ENCODE data around the gene TMEM203.
A peak's percentile ranks its signal among the peaks of the same experiment; 100 is the strongest.

Gene TMEM203

DNA sequence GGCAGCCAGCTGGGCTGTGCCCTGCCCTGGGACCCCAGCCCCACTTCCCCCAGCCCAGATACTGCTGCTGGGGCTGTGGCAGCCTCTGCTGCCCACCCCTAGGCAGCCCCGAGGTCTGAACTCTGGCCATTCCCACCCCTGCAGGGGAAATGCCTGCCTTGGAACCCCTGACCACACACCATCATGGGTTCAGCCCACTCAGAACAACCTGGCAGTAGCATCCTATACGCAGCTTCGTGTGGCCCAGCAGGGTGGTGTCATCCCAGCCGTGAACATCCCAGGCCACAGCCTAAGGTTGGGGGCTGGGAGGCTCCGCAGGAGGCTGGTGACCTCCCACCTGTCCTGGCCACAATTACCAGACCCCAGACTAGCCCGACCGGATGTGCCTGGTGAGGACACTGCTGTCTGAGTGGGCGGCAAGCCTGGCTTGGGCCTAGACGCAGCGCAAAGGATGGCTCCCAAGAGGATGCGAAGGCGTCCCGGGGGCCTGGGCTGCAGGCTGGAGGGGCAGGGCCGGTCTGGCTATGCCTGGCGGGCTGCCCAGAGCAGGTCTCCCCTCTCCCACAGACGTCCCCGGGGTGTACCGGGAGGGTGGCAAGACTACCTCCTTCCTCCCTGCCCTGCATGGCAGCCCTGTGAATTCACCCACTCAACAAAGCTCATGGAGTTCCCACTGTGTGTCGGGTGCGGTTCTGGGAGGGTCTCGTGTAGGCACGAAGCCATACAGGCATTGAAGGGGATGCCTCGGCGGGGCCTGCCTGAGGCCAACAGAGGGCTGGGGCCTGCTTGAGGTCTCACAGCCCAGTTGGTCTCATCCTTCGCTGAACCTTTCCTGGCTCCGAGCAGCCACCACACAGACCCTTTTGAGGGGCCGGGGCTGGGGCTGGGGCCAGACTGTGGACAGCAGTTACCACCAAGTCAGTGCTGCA lies 23.8 kb upstream of the TMEM203 start:
- no peak for DNase-seq

DNA sequence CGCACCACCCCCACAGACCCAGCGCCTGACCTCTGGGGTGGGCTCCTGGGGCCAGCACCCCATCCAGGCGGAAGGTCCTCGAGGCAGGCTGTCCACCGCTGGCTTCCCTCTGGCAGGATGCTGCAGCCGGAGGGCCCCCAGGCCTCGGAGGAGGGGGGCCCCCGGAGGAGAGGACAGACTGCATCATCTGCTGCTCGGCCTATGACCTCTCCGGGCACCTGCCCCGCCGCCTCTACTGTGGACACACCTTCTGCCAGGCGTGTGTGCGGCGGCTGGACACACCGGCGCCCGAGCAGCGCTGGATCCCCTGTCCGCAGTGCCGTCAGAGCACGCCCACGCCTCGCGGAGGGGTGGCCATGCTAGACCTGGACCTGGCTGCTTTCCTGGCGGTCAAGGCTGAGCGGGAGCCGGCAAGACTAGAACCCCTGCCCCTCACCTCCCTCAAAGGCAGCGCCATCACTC lies 23.1 kb upstream of the TMEM203 start:
- DNase-seq = no peak

DNA sequence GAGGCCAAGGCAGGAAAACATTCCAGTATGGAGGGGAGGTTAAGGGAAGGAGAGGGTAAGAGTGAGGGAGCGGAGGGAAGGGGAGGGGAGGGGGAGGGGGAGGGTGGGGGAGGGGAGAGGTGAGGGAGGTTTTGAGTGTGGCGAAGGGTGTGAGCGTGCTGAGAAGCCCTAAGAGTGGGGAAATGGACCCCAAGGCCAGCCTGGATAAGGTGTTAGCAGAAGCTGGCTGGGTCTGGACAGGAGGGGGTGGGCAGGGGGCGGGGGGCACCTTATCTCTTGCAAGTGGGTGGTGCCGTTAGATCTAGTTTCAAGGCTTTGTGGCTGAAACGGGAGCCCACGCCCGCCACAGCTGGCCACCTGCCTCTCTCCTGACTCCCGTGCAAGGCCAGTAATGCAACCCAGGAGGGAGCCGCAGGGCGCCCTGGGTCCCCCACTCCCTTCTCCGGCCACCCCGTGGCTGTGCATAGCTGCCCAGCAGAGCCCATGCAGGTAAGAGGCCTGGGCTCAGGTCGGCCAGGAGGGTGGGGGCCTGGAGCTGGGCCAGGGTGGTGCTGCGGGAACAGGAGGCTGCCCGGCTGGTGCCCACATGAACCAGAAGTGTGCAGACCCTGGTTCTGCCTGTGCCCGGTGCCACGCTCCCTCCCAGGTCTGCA lies 22.5 kb upstream of the TMEM203 start:
- no peak for DNase-seq

DNA sequence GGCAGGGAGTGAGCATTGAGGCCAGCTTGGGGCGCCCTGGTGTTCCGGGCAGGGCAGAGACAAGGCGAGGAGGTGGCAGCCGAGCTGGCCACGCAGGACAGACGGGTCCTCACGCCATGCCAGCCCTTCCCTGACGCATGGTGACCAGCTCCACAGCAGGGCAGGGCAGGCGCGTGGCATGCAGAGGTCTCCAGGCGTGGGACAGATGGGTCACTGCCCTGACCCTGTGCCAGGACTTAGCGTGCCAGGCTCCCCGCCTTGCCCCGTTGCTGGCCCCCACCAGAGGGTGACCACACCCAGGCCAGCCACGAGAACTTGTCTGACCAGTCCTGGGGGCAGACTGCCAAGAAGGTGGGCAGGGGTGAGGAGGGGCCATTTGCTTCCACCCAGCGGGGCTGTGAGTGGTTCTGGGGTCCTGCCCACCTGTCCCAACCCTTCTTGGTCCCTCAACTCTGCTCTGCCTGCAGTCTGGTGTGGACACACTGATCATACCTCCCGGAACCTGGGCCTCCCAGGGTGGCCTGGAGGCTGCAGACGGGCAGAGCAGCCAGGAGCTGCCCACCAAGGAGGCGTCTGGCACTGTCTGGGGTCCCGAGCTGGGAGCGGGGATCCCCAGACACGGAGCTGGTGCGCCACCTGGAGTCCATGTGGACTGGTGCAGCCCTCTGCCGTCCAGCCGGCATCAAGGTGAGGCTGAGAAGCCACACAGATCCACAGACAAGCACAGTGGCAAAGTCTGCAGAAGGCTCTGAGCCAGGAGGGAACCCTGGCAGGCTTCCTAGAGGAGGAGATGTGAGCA lies 21.8 kb upstream of the TMEM203 start, which contains the start of gene RNF224:
Gene RNF224, plus strand, starts transcription at position 449 of the 799 bp plus-strand sequence. CDS start 834 bp downstream, outside the sequence.
- peak; percentile 71 to 77 for DNase-seq

DNA sequence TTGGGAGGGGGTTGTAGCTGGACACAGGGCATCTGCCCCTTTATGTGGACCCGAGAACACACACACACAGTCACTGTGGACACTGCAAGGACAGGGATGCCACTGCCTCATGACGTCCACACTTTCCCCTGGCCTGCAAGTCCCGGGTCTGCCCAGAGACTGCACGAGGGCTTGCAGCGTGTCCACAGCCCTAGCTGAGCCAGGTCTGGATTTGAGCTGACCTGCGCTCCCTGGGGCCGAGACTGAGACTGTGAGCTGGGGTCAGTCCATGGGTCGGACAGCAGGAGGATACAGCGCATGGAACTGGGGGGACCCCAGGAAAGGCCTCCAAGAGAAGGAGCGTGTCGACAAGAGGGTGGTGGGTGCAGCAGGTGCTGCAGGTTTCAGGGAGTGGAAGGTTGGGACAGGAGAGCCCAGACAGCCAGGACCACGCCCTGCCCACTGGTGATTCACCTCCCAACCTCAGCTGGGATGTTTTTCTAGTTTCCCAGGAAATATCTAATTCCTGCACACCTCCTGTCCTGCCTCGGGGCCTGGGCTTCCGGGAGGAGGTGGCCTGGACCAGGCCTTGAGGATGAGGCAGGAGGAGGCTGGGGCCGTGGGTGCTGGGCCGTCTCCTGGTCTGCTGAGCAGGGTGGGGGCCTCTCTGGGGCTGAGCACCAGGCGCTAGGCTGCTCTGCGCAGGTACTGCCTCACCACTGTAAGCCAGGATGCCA lies 21.0 kb upstream of the TMEM203 start:
- DNase-seq = no peak

DNA sequence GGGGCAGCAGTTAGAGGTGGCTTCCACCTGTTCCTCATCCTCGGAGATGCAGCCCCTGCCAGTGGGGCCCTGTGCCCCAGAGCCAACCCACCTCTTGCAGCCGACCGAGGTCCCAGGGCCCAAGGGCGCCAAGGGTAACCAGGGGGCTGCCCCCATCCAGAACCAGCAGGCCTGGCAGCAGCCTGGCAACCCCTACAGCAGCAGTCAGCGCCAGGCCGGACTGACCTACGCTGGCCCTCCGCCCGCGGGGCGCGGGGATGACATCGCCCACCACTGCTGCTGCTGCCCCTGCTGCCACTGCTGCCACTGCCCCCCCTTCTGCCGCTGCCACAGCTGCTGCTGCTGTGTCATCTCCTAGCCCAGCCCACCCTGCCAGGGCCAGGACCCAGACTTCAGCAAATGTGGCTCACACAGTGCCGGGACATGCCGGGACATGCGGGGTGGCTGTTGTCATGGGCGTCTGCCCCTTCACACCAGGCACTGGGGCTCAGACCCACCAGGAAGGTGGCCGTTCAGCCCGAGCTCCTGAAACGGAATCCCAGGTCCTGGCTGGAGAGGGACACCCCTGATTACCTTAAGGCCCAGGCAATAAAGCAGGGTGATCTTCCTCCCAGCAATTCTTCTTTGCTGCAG lies 20.4 kb upstream of the TMEM203 start:
- DNase-seq = no peak

DNA sequence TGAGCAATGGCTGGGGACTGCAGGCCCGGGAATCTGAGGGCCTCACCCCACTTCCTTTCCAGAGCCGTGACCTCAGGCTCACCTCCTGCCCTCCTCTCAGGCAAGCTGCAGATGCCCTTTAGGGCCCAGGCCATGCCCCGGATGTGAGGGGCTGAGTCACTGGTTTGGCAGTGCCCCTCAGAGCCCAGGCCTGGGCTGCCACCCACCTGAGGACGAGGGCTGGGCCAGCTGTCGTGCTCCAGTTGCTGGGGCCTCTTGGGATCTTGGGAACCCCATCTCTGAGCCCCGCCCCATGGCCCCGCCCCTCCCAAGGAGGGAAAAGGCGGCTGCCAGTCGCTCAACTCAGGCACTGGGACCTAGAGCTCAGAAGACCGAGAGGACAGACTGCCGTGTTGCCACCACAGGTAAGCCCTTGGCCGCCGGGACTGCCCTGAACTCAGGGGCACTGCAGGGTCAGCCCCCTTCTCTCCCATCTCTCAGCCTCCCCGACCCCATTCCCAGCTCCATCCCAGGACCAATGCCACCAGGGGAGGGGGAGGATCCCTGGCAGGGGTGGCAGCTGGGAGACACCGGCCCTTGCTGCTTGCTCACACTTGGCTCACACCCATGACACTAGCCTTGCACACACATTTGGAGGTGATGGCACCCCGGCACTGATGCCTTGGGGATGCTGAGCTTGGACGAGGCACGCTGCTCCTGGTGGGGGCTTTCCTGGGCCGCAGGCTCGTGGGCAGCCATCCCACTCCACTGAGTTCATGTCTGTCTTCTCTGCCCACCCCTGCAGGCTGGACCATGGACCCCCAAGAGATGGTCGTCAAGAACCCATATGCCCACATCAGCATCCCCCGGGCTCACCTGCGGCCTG lies 19.6 kb upstream of the TMEM203 start, which contains the start of gene CYSRT1:
Gene CYSRT1, plus strand, starts transcription at position 345 of the 865 bp plus-strand sequence. Its CDS starts 448 bp downstream, at position 793.
- no peak for DNase-seq

DNA sequence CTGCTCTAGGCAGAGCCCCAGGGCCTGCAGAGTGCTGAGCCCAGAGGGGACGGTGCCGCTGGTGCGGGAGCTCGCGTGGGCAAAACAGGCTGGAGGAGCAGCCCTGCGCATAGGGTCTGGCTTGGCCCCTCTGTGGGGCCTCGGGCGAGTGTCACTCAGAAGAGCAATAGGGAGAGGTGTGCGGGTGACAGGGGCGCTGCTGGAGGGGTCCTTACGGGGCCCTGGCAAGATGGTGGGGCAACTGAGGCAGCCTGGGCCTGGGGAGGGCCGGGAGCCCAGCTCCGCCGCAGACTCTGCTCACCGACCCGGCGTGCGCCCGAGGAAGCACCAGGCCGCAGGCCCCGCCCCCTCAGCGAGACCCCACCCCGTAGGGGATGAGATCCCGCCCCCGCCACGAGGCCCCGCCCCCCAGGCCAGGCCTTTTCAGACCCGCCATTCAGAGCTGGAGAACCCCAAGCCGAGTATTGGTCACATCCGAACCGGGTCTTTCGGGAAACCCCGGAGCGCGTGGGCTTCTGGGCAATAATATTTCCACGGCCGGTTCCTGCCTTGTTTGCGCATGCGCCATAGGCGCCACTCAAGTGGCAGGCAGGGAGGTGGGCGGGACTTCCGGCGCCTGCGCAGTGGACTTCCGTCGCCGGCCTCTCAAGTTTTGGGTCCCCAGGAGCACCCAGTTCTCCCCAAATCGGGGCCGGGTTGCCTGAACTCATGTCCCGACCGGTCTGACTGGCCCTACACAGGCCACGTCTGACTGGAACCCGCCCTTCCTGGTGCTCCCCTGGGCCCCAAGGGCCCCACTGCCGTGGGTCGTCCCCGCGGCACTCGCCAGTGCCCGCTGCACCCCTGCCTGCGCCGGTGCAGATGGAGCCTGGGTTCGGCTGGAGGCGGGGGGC lies 17.9 kb upstream of the TMEM203 start:
- peak; percentile 96 to 97 for DNase-seq

DNA sequence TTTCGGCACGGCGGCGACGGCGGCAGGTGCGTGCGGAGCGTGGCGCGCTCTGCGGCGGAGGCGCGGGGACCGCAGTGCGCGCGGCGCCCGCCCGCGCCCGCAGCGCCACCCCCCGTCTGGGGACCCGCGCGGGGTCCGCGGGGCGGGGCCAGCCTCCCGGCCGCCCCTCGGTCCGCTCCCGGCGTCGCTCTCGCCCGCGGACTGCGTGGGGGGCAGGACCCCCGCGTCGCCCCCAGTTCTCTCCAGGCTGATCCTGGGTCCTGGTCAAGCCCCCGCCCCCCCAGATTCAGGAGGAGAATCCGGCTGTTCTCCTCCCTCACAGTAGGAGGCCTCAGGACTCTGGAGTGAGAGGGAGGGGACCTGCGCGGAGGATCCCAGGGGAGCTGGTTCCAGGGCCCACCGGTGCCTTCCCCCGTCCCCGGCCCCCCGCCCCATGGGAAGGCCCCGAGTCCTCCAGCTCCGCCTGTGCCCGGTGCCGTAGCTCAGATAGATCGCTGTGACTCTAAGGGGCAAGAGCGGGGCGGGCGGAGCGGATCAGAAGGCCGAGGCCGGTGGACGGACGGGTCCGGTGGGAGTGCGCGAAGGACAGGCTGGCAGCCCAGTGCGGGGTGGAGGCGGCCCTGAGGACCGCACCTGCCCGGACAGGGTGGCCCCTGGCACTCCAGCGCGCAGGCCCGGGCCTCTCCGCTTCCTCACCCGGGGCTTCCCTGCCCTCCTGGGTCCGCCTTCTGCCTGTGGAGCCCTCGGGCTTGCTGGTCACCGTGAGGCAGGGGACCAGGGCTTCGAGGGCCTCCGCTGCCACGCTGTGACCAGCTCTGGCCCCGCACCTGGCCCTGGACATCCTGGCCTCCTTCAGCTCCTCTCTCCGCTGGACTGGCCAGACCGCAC lies 17.0 kb upstream of the TMEM203 start, which contains the start of gene RNF208:
Gene RNF208, minus strand, starts transcription at position 51 of the 888 bp plus-strand sequence. CDS start 1,028 bp downstream, outside the sequence.
- DNase-seq = no peak

DNA sequence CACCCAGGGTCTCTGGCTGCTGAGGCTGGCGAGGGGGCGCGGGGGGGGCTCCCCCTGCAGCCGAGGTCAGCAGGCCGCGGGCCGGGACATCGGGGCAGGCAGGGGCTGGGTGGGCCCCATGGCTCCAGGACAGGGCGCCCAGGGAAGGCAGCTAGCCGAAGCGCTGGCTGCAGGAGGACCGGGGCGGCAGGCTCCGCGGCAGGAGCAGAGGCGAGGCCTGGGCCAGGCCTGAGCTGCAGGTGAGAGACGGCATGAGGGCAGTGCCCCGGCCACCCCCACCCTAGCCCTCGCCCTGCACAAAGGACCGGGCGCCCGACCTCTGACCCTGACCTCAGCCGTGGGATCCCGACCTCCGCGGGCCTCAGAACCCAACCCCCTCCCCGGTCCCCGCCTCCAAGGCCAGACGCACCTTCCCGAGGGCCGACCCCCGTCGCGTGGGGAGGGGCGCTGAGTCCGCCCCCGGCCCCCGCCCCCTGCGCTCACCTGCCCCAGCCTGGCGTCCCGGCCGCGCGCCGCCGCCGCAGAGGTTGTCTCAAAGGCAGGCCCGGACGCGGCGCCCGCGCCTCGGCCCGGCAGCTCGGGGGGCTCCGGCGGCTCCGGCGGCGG lies 16.2 kb upstream of the TMEM203 start:
- no peak for DNase-seq

DNA sequence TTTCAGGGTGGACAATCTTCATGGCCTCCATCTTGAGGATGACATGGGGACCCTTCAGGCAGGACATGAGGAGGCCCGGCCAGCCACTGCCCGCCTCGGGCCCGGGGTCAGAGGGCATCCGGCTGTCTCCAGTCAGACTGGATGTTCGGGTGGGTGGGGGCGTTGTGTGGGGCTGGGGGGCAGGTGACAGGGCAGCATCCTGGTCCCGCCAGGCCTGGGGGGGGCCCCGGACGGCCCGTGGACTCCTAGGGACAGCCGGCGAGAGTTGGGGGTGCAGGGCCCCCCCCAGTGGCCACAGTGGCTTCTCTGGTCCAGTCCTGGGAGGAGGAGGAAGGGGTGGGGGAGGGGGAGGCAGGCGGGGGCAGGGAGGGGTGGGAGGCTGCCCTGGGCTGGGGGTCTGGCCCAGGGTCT lies 15.7 kb upstream of the TMEM203 start:
- DNase-seq = no peak

DNA sequence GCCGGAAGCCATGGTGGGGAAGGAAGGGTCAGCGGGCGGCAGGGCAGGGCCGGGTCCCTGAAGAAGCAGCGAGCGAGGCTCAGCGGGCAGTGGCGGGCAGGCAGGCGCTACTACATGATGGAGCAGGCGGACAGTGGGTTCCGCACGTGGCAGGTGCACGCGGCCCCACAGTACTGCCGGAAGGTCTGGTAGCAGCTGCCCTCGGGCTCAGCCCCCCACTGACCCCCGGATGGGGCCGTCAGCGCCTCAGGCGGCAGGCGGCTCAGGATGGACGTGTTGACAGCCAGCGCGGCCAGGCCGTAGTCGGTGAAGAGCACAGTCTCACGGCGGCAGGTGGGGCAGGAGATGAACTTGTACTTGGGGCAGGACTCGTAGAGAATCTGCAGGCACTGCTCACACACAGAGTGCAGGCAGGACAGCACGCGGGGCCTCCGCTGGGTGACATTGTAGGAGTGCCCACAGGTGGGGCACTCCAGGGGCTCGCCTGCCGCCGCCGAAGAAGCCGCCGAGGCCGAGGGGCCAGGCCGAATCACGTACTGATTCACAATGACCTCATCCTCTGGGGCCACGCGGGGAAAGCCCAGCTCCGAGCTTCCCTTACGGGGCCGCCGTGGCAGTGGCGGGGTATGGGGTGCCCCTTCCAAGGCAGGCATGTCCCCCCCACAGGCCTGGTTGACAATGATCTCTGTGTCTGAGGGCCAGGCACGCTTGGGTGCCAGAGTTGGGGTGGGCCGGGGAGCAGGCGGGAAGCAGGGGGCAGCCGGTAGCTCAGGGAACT lies 15.1 kb upstream of the TMEM203 start:
- DNase-seq = no peak

DNA sequence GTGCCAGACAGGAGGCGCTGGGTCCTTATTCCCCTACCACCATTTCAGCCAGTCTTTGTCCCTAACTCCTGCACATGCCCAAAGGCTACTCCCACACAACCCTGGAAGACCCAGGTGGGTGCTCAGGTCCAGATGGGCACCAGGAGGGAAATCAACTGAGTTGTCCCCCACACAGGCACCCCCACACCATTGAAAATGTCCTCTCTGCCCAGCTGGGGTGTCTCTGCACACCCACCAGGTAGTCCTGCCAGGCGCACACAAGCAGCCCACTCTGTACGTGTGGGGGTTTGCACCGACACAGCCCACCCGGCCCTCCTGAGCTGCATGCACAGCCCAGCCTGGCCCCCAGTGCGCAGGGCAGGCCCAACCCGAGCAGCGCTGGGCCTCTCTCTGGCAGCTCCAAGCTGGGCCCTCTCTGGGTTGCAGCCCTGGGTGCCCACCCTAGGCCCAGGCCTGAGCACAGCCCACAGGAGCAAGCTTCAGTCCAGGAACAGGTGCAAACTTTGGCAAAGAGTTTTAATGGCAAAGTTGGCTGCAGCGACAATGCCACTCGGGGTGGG lies 14.4 kb upstream of the TMEM203 start:
- no peak for DNase-seq

DNA sequence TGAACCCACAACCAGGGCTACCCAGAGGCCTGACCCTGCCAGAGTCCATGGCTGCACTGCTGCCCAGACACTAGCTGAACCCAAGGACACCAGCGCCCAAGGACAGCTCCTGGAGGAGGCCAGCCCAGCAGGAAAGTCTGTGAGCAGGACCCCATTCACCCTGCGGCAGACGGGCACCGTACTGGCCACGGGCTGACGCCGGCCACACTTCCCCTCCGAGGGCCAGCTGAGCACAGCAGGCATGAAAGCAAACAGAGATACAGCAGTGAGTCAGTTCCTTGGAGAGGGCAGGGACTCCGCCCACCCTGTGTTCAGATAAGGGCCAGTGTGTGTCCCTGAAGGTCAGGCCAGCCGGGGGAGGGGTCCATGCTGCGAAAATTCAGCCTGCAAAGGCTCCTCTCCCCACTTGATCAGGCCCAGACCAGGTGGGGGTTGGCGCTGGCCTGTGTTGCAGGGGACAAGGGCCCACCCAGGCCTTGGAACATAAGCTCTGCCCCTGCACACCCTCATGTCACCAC lies 13.4 kb upstream of the TMEM203 start:
- peak in 1 of 2 experiments; percentile 39 for DNase-seq

DNA sequence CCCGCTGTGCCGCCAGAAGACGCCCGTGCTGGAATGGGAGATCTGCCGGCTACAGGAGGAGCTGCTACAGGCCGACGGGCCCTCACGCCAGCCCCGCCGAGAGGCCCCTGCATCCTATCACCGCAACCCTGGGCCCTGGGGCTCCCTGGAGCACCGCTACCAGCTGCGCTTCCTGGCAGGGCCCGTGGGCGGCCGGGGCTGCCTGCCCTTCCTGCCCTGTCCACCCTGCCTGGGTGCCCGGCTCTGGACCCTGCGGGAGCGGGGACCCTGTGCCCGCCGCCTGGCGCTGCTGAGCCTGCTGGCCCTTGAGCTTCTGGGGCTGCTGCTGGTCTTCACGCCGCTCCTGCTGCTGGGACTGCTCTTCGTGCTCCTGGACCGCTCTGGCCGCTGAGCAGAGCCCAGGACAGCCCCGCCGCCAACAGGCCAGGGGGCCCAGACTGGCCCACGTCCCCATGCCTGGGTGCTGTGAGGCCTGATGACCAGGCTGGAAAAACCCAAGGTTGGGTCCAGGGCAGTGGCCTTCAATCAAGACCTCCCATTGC lies 12.8 kb upstream of the TMEM203 start:
- DNase-seq = no peak
